Left lung (tissue), 10 donors: ENCODE data around the gene ANKRD33B. TPM values are rescaled to one million over a fixed set of nuclear protein-coding genes. Genes with fewer than 3 reads are reported as not detected.

ENCODE experiments used
- ATAC-seq: fragments of 200-7000 bp; cut with Tn5 transposase; one replicate; pipeline ENCODE4 v1.9.1; 2020; ENCODE audit warnings: moderate library complexity
- DNase-seq, 4 donors: peaks; one replicate each; pipeline ENCODE4 v3.0.0-alpha.2; 2013 to 2020
- H3K27ac ChIP-seq, 2 donors: fragments of 200-600 bp; sonication (generic) in 1 of 2; one replicate each; pipeline versions ENCODE4 v1.5.0 to v1.8.0; 2020 to 2021
- H3K27me3 ChIP-seq, 2 donors: fragments of 200-600 bp; sonication (generic) in 1 of 2; one replicate each; pipeline versions ENCODE4 v1.5.0 to v1.8.0; 2020 to 2021
- H3K36me3 ChIP-seq, 2 donors: fragments of 200-600 bp; sonication (generic) in 1 of 2; one replicate each; pipeline versions ENCODE4 v1.5.0 to v1.8.0; 2020 to 2021
- H3K4me1 ChIP-seq, 2 donors: fragments of 200-600 bp; one replicate each; pipeline ENCODE4 v1.8.0; 2021
- H3K4me3 ChIP-seq, 2 donors: fragments of 200-600 bp; sonication (generic) in 1 of 2; one replicate each; pipeline versions ENCODE4 v1.5.0 to v1.8.0; 2020 to 2021; ENCODE audit warnings: mild to moderate bottlenecking in 1 of 2
- H3K9me3 ChIP-seq, 2 donors: fragments of 200-600 bp; sonication (generic) in 1 of 2; one replicate each; pipeline versions ENCODE4 v1.5.0 to v1.8.0; 2020 to 2021
- intact Hi-C, 2 donors: fragments of 100-400 bp; cut with DNase I; formaldehyde crosslinking; loops; one replicate each; pipeline versions ENCODE4 v1.11.2 to v1.14.2; 2022
- polyA plus RNA-seq, 6 donors: library from polyadenylated mRNA; unstranded; fragments of 120-200 nt; gene quantifications; one replicate each; pipeline ENCODE4 v1.2.1, GENCODE V29; 2013; ENCODE audit not compliant: insufficient read length in 6 of 6
- total RNA-seq, 2 donors: library from RNA; stranded (reverse); fragmentation: NEBNext Ultra II Directional; extraction: Animal tissue kit (Norgen Biotek cat#: 25700); gene quantifications; one replicate each; pipeline ENCODE4 v1.2.1, GENCODE V29; 2021
- TF ChIP-seq, protein P1 (sequence below), 2 donors: fragments of 200-600 bp; sonication (generic) in 1 of 2; IDR thresholded peaks; one replicate each; pipeline versions ENCODE4 v1.5.0 to v1.8.0; 2021; ENCODE audit warnings: antibody characterized with exemption in 2 of 2
- donor health status: DM: no; HTN: yes; CAD: no.
- donor health status: DM: no; HTN: no; CAD: no.

ANKRD33B gene
- total and polyA plus RNA-seq, 8 donors, result 0.53 to 6.3 (median 0.69) TPM

DNA sequence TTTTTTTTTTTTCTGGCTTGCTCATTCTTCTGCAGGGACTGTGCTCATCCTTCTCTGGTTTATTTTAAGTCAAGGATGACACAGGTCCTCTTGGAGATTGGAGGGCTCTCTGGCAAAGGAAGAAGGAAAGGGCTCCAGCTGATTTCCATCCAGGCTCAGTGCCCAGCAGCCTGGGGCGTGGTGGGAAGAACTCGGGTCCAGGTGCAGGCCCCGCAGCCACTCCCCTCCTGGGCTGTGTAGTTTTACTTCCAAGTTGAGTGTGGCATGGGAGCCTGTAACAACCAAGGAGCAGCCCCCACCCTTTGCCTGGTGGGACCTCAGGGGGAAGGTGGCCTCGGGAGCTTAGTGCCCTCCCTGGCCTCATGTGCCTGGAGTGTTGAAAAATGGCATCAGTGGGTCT lies 58.9 kb downstream of the ANKRD33B start:
- Histone ChIP-seq H3K4me3 (no peak overlapping the region), H3K36me3 (no peaks in the 10 kb centered on the region), H3K27me3 (no peaks in the 10 kb centered on the region), H3K9me3 (no peaks in the 10 kb centered on the region), H3K4me1 (peaks cover 5 to 30% of the 10 kb centered on the region in 2 donors), H3K27ac (no peak overlapping the region)
- ATAC-seq (no peak), DNase-seq (no peak)
- intact Hi-C loops, result no loop called here
- TF ChIP-seq, protein P1, sequence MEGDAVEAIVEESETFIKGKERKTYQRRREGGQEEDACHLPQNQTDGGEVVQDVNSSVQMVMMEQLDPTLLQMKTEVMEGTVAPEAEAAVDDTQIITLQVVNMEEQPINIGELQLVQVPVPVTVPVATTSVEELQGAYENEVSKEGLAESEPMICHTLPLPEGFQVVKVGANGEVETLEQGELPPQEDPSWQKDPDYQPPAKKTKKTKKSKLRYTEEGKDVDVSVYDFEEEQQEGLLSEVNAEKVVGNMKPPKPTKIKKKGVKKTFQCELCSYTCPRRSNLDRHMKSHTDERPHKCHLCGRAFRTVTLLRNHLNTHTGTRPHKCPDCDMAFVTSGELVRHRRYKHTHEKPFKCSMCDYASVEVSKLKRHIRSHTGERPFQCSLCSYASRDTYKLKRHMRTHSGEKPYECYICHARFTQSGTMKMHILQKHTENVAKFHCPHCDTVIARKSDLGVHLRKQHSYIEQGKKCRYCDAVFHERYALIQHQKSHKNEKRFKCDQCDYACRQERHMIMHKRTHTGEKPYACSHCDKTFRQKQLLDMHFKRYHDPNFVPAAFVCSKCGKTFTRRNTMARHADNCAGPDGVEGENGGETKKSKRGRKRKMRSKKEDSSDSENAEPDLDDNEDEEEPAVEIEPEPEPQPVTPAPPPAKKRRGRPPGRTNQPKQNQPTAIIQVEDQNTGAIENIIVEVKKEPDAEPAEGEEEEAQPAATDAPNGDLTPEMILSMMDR (IDR thresholded peaks at IDR 0.05), result no peak

DNA sequence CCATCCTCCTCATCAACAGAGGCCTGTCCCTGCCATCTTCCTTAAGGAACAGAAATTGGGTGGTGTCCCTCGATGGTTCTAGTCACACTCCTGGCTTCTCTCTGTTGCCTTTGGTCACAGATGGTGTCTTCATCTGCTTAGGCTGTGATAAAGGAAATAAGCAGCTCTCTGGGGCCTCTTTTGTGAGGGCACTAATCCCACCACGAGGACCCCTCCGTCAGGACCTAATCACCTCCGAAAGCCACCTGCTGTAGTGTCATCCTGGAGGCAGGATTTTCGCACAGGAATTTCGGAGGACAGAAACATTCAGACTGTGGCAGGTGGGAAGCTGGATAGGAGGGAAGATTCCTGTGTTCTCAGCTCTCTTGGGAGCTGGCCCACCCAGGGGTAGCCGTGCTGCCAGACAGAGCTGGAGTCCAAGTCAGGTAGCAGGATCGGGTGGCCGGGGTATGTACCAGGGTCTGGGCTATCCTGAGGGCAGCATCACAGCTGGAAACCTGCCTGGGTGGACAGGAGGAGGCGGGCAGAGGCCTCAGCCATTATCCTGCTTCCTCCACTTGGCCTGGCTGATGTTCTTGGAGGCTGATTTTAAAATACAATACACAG lies 59.5 kb downstream of the ANKRD33B start:
- ATAC-seq, result no peak
- Histone ChIP-seq H3K9me3 (no peaks in the 10 kb centered on the region), H3K36me3 (no peaks in the 10 kb centered on the region), H3K27ac (no peak overlapping the region), H3K4me3 (no peak overlapping the region), H3K4me1 (peaks cover 5 to 36% of the 10 kb centered on the region in 2 donors), H3K27me3 (no peaks in the 10 kb centered on the region)
- TF ChIP-seq, protein P1 (IDR thresholded peaks at IDR 0.05), result no peak
- intact Hi-C loops, result no loop called here
- DNase-seq, result no peak

DNA sequence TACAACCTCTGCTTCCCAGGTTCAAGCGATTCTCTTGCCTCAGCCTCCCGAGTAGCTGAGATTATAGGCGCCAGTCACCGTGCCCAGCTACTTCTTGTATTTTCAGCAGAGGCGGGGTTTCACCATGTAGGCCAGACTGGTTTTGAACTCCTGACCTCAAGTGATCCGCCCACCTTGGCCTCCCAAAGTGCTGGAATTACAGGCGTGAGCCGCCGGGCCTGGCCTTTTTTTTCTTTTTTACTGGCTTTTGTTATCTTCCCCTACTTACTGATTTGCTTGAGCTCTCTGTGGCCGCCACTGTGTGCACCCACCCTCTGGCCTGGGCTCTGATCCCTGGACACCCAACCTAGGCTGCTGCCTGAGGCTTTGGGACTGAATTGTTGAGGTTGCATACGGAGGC lies 60.3 kb downstream of the ANKRD33B start:
- Histone ChIP-seq H3K9me3 (no peaks in the 10 kb centered on the region), H3K36me3 (no peaks in the 10 kb centered on the region), H3K4me3 (no peak overlapping the region), H3K4me1 (peaks cover 5 to 36% of the 10 kb centered on the region in 2 donors), H3K27me3 (no peaks in the 10 kb centered on the region), H3K27ac (no peak overlapping the region)
- intact Hi-C loops, result no loop called here
- ATAC-seq (no peak), DNase-seq (no peak)
- TF ChIP-seq, protein P1 (IDR thresholded peaks at IDR 0.05), result no peak

DNA sequence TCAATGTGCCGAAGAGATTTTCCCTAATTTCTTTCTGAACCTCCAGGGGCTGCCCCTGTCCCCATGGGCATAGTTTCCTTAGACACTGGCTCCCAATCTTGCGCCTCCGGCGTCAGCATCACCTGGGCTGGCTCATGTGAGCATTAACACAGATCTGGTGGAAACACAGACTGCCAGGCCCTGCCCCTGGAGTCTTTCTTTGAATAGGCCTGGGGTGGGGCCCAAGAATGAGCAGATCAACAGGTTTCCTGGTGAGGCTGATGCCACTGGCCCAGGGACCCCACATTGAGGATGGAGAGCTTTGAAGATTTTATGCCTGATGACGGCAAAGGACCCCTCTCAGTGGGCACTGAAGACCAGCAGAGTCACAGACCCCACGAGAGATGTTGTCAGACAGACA lies 60.8 kb downstream of the ANKRD33B start:
- DNase-seq (no peak), ATAC-seq (no peak)
- intact Hi-C loops, result loop anchor here in 1 of 2 donors (5.0 kb wide), 1 partner anchor 167 kb away; no protein-coding TSS in a partner anchor
- H3K4me3 ChIP-seq, result no peak overlapping the region
- H3K27ac ChIP-seq, result no peak overlapping the region
- TF ChIP-seq, protein P1 (IDR thresholded peaks at IDR 0.05), result no peak
- no peaks in the 10 kb centered on the region for H3K9me3 ChIP-seq
- no peaks in the 10 kb centered on the region for H3K27me3 ChIP-seq
- H3K4me1 ChIP-seq, result peaks cover 5 to 36% of the 10 kb centered on the region in 2 donors
- no peaks in the 10 kb centered on the region for H3K36me3 ChIP-seq

DNA sequence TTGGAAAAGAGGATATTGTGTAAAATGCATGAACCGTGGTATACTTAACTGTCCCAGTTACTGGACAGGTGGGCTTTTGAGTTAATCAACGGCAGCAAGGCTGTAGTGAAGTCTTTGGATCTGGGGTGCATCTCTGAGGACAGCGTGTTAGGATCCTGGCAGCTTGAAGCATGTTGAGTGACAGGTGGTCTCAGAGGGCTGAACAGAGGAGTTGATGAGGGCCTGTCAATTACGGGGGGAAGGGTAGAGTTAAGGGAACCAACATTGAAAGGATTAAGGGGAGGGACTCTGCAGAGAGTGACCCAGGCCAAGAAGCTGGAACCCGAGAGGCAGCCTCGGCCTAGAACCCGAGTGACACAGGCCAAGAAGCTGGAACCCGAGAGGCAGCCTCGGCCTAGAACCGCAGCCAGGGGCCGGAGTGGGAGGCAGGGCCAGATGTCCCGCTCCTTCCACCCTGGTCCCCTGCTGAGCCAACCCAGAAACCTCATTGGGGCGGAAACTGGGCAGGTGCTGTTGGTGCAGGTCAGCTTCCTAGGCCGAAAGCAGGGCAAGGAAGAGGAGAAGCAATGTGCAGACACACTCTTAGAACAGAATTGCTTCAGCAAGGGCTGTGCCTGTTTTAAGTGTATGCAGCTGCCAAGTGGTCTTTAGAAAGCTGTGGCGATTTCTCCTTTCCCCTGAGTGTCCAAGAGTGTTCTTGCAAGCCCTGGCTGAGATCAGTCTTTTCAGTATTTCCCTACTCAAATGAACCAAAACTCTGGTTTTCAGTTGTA lies 62.0 kb downstream of the ANKRD33B start:
- TF ChIP-seq, protein P1 (IDR thresholded peaks at IDR 0.05), result no peak
- H3K4me3 ChIP-seq, result no peak overlapping the region
- ATAC-seq (no peak), DNase-seq (no peak)
- intact Hi-C loops, result loop anchor here in 1 of 2 donors (5.0 kb wide), 1 partner anchor 169 kb away; no protein-coding TSS in a partner anchor
- no peaks in the 10 kb centered on the region for H3K36me3 ChIP-seq
- peak overlapping the region in 1 of 2 donors; percentile 78 for H3K27ac ChIP-seq
- H3K27me3 ChIP-seq, result no peaks in the 10 kb centered on the region
- peaks cover 5 to 43% of the 10 kb centered on the region in 2 donors for H3K4me1 ChIP-seq
- no peaks in the 10 kb centered on the region for H3K9me3 ChIP-seq
